Muscle of leg (tissue), 16 donors: ENCODE results near the gene UFM1. TPM values are rescaled to one million over a fixed set of nuclear protein-coding genes. Genes with fewer than 3 reads are reported as not detected.
"Not testable (repeated sequence)": the region's sequence is repeated elsewhere in the genome, so short reads cannot be mapped to it uniquely, and the experiment has no call there.

ENCODE experiments used
- DNase-seq: peaks from one replicate; pipeline ENCODE4 v3.0.0; 2013
- H3K27ac ChIP-seq: one replicate; pipeline ENCODE4 v1.5.1; 2013; ENCODE audit warnings: mild to moderate bottlenecking, low read length, control low read depth
- H3K27me3 ChIP-seq: one replicate; pipeline ENCODE4 v1.6.1; 2013; ENCODE audit warnings: low read length; ENCODE audit not compliant: control insufficient read depth, insufficient read depth
- H3K36me3 ChIP-seq: one replicate; pipeline ENCODE4 v1.6.1; 2013; ENCODE audit warnings: low read length; ENCODE audit not compliant: control insufficient read depth, insufficient read depth
- H3K4me1 ChIP-seq: one replicate; pipeline ENCODE4 v1.6.1; 2013; ENCODE audit warnings: low read length; ENCODE audit not compliant: control insufficient read depth, insufficient read depth
- H3K4me3 ChIP-seq: one replicate; pipeline ENCODE4 v1.5.1; 2013; ENCODE audit warnings: low read length, control low read depth
- H3K9me3 ChIP-seq: replicated peaks from 2 replicates; pipeline ENCODE4 v1.6.1; 2013; ENCODE audit warnings: low read depth, low read length; ENCODE audit not compliant: control insufficient read depth
- WGBS: methylation state at CpG from one replicate; pipeline ENCODE4 v1.1.5; 2013; ENCODE audit warnings: missing lambda C conversion rate; ENCODE audit not compliant: insufficient coverage; 5-methylcytosine and 5-hydroxymethylcytosine counted together
- long read RNA-seq, 11 donors: transcript quantifications; one replicate each; lab custom pipeline, GENCODE V29; 2026
- polyA plus RNA-seq, 8 donors: library from polyadenylated mRNA; unstranded; fragments of 120-200 nt; gene quantifications; one replicate each; pipeline versions ENCODE4 v1.2.1 to v1.2.3, GENCODE V29; 2013; ENCODE audit warnings: inconsistent platforms in 1 of 8, low replicate concordance in 1 of 8; ENCODE audit not compliant: insufficient read length in 8 of 8, insufficient read depth in 1 of 8
- total RNA-seq: library from RNA; stranded (reverse); fragments of 120-200 nt; gene quantifications from one replicate; pipeline ENCODE4 v1.2.4, GENCODE V29; 2013

Gene UFM1
- 65.7 TPM for total RNA-seq
- polyA plus RNA-seq: 10 to 100 TPM; 42.4 to 71.2 (median 53.9) TPM
- long read RNA-seq, donor 1, transcript UFM1-201 (6 exons, 3,138 nt): major isoform, 7 of 8 reads
- long read RNA-seq, donor 1, partial matches to known transcripts: 0 of 8 reads
- long read RNA-seq, donor 1, other reads (novel, unspliced or antisense): 0 of 8 reads
- long read RNA-seq, donor 2, partial matches to known transcripts: 0 of 2 reads
- long read RNA-seq, donor 2, other reads (novel, unspliced or antisense): 0 of 2 reads
- long read RNA-seq, donor 3, transcript UFM1-201 (6 exons, 3,138 nt): major isoform, 14 of 14 reads
- long read RNA-seq, donor 3, partial matches to known transcripts: 0 of 14 reads
- long read RNA-seq, donor 3, other reads (novel, unspliced or antisense): 0 of 14 reads
- long read RNA-seq, donor 4, transcript UFM1-201 (6 exons, 3,138 nt): major isoform, 14 of 15 reads
- long read RNA-seq, donor 4, partial matches to known transcripts: 0 of 15 reads
- long read RNA-seq, donor 4, other reads (novel, unspliced or antisense): 0 of 15 reads
- long read RNA-seq, donor 5, transcript UFM1-201 (6 exons, 3,138 nt): major isoform, 43 of 141 reads
- long read RNA-seq, donor 5, partial matches to known transcripts: 91 of 141 reads
- long read RNA-seq, donor 5, other reads (novel, unspliced or antisense): 6 of 141 reads
- long read RNA-seq, donor 6, transcript UFM1-201 (6 exons, 3,138 nt): major isoform, 31 of 42 reads
- long read RNA-seq, donor 6, partial matches to known transcripts: 0 of 42 reads
- long read RNA-seq, donor 6, other reads (novel, unspliced or antisense): 7 of 42 reads
- long read RNA-seq, donor 7, transcript UFM1-201 (6 exons, 3,138 nt): major isoform, 31 of 32 reads
- long read RNA-seq, donor 7, partial matches to known transcripts: 0 of 32 reads
- long read RNA-seq, donor 7, other reads (novel, unspliced or antisense): 0 of 32 reads
- long read RNA-seq, donor 8, transcript UFM1-201 (6 exons, 3,138 nt): major isoform, 22 of 59 reads
- long read RNA-seq, donor 8, partial matches to known transcripts: 36 of 59 reads
- long read RNA-seq, donor 8, other reads (novel, unspliced or antisense): 0 of 59 reads
- long read RNA-seq, donor 9, transcript UFM1-201 (6 exons, 3,138 nt): major isoform, 17 of 17 reads
- long read RNA-seq, donor 9, partial matches to known transcripts: 0 of 17 reads
- long read RNA-seq, donor 9, other reads (novel, unspliced or antisense): 0 of 17 reads
- long read RNA-seq, donor 10, transcript UFM1-201 (6 exons, 3,138 nt): major isoform, 44 of 121 reads
- long read RNA-seq, donor 10, partial matches to known transcripts: 76 of 121 reads
- long read RNA-seq, donor 10, other reads (novel, unspliced or antisense): 0 of 121 reads
- long read RNA-seq, donor 11, transcript UFM1-201 (6 exons, 3,138 nt): major isoform, 16 of 16 reads
- long read RNA-seq, donor 11, partial matches to known transcripts: 0 of 16 reads
- long read RNA-seq, donor 11, other reads (novel, unspliced or antisense): 0 of 16 reads

GRCh38 chr13:38349390-38350113, at the start of gene UFM1:
UFM1 (plus strand) TSS chr13:38349851; CDS start chr13:38349920, 69 bp downstream.
- under 1% methylated on average over 29 of the region's 41 CpGs for WGBS
- H3K4me1 ChIP-seq: no peaks in the 10 kb centered on the region
- peaks cover 6% of the 10 kb centered on the region for H3K36me3 ChIP-seq

GRCh38 chr13:38301236-38301635, 48.4 kb upstream of the UFM1 start:
- Histone ChIP-seq H3K36me3 (no peaks in the 10 kb centered on the region), H3K27me3 (no peaks in the 10 kb centered on the region), H3K4me3 (no peak overlapping the region), H3K4me1 (no peaks in the 10 kb centered on the region), H3K9me3 (no peaks in the 10 kb centered on the region), H3K27ac (no peak overlapping the region)
- no CpG with 5 or more reads among the region's 4 CpGs for WGBS
- no peak for DNase-seq

More at GRCh38 chr13:38349390-38350113, at the start of gene UFM1:
- Histone ChIP-seq H3K27me3 (no peaks in the 10 kb centered on the region), H3K27ac (peak within 1 kb of the TSS; percentile 97), H3K4me3 (peak within 1 kb of the TSS; percentile 94), H3K9me3 (no peaks in the 10 kb centered on the region)
- DNase-seq: peak; percentile 98

- WGBS: no CpG with 5 or more reads among the region's 2 CpGs
- Histone ChIP-seq H3K27me3 (no peaks in the 10 kb centered on the region), H3K36me3 (no peaks in the 10 kb centered on the region), H3K4me3 (no peak overlapping the region), H3K9me3 (no peaks in the 10 kb centered on the region), H3K27ac (no peak overlapping the region), H3K4me1 (no peaks in the 10 kb centered on the region)
- DNase-seq: no peak
Measured at GRCh38 chr13:38303816-38304320, 45.8 kb upstream of the UFM1 start.

- DNase-seq: no peak
- Histone ChIP-seq H3K36me3 (no peaks in the 10 kb centered on the region), H3K9me3 (no peaks in the 10 kb centered on the region), H3K27ac (no peak overlapping the region), H3K4me1 (no peaks in the 10 kb centered on the region), H3K4me3 (no peak overlapping the region), H3K27me3 (no peaks in the 10 kb centered on the region)
- WGBS: no CpG with 5 or more reads among the region's 2 CpGs
Measured at GRCh38 chr13:38308736-38309135, 40.9 kb upstream of the UFM1 start.

- no peaks in the 10 kb centered on the region for H3K36me3 ChIP-seq
- H3K27ac ChIP-seq: no peak overlapping the region
- DNase-seq: no peak
- no peaks in the 10 kb centered on the region for H3K9me3 ChIP-seq
- H3K4me1 ChIP-seq: no peaks in the 10 kb centered on the region
- no peak overlapping the region for H3K4me3 ChIP-seq
- H3K27me3 ChIP-seq: no peaks in the 10 kb centered on the region
Measured at GRCh38 chr13:38309397-38309796, 40.3 kb upstream of the UFM1 start.

GRCh38 chr13:38311175-38311574, 38.5 kb upstream of the UFM1 start:
- not testable (repeated sequence) for H3K36me3 ChIP-seq, H3K4me1 ChIP-seq, H3K27me3 ChIP-seq, H3K4me3 ChIP-seq, DNase-seq, H3K9me3 ChIP-seq, H3K27ac ChIP-seq
- WGBS: no CpG with 5 or more reads among the region's 10 CpGs

GRCh38 chr13:38316129-38316528, 33.5 kb upstream of the UFM1 start:
- no peak overlapping the region for H3K4me3 ChIP-seq
- no peaks in the 10 kb centered on the region for H3K36me3 ChIP-seq

GRCh38 chr13:38321654-38322053, 28.0 kb upstream of the UFM1 start:
- H3K9me3 ChIP-seq: no peaks in the 10 kb centered on the region
- H3K4me1 ChIP-seq: no peaks in the 10 kb centered on the region
- H3K27me3 ChIP-seq: no peaks in the 10 kb centered on the region
- no peaks in the 10 kb centered on the region for H3K36me3 ChIP-seq
- no peak for DNase-seq
- no CpG with 5 or more reads among the region's 5 CpGs for WGBS
- H3K27ac ChIP-seq: no peak overlapping the region
- H3K4me3 ChIP-seq: no peak overlapping the region

More at GRCh38 chr13:38316129-38316528, 33.5 kb upstream of the UFM1 start:
- no peaks in the 10 kb centered on the region for H3K9me3 ChIP-seq
- H3K4me1 ChIP-seq: no peaks in the 10 kb centered on the region
- H3K27me3 ChIP-seq: no peaks in the 10 kb centered on the region
- DNase-seq: no peak
- no peak overlapping the region for H3K27ac ChIP-seq

GRCh38 chr13:38325426-38325825, 24.2 kb upstream of the UFM1 start:
- DNase-seq: no peak
- no peaks in the 10 kb centered on the region for H3K4me1 ChIP-seq
- H3K4me3 ChIP-seq: no peak overlapping the region
- no CpG with 5 or more reads among the region's 1 CpG for WGBS
- no peaks in the 10 kb centered on the region for H3K9me3 ChIP-seq
- no peaks in the 10 kb centered on the region for H3K27me3 ChIP-seq
- H3K27ac ChIP-seq: no peak overlapping the region
- no peaks in the 10 kb centered on the region for H3K36me3 ChIP-seq
